ENCODE results near the gene IGFBP6.

IGFBP6 gene

GRCh38 chr12:53063708-53064612 is 33.5 kb upstream of the IGFBP6 start:
- in situ Hi-C loops (cut with MboI; ENCODE audit: low sequenced_read_pairs, unreplicated experiment), result no loop called here
- no peak for TF ChIP-seq CTCF (IDR thresholded peaks at IDR 0.05; ENCODE audit: borderline replicate concordance, control extremely low read depth, extremely low read depth, insufficient read depth, missing control alignments)
- DNase-seq (ENCODE audit: low spot score), result no peak

DNA sequence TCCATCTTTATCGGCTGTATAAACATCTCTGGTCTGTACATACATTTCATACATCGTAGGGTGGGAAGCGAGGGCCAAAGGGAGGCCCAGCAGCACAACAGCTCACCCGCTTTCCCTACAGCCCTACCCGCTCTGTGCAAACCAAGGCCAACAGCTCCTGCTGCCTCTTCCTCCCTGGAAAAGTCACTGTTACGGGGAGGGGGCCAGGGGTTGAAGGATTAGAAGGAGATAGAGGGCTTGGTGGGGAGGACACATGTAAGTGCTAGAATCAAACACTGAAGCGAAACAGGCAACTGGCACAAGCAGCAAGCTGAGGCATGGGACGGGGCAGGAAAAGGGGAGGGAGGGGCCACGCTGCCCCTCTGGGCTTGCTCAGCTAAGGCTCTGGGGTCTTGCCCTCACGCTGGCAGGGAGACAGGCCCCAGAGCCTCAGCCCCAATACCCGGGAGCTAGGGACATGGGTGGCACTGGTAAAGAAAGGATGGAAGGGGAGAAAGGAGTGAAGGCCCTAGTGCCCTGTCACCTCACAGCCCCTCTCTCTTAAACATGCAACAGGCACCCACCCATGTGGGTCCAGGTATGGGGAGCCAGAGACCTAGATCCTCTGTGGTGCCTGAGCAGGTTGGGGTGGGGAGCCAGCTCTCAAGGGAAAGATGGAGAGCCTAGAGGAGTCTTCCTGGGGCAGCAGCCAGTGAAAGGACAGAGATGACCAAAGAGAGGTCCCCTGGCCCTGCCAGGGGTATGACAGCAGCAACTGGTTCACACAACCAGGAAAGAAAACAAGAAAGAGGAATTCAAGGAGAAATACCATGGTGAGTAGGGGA is 32.6 kb upstream of the IGFBP6 start:
- DNase-seq (ENCODE audit: low spot score), result no peak
- in situ Hi-C loops (cut with MboI; ENCODE audit: low sequenced_read_pairs, unreplicated experiment), result no loop called here
- TF ChIP-seq CTCF (IDR thresholded peaks at IDR 0.05; ENCODE audit: borderline replicate concordance, control extremely low read depth, extremely low read depth, insufficient read depth, missing control alignments), result no peak

- no peak for DNase-seq (ENCODE audit: low spot score)
- in situ Hi-C loops (cut with MboI; ENCODE audit: low sequenced_read_pairs, unreplicated experiment), result no loop called here
- TF ChIP-seq CTCF (IDR thresholded peaks at IDR 0.05; ENCODE audit: borderline replicate concordance, control extremely low read depth, extremely low read depth, insufficient read depth, missing control alignments), result no peak
Measured at GRCh38 chr12:53065470-53065869, 32.0 kb upstream of the IGFBP6 start.

DNA sequence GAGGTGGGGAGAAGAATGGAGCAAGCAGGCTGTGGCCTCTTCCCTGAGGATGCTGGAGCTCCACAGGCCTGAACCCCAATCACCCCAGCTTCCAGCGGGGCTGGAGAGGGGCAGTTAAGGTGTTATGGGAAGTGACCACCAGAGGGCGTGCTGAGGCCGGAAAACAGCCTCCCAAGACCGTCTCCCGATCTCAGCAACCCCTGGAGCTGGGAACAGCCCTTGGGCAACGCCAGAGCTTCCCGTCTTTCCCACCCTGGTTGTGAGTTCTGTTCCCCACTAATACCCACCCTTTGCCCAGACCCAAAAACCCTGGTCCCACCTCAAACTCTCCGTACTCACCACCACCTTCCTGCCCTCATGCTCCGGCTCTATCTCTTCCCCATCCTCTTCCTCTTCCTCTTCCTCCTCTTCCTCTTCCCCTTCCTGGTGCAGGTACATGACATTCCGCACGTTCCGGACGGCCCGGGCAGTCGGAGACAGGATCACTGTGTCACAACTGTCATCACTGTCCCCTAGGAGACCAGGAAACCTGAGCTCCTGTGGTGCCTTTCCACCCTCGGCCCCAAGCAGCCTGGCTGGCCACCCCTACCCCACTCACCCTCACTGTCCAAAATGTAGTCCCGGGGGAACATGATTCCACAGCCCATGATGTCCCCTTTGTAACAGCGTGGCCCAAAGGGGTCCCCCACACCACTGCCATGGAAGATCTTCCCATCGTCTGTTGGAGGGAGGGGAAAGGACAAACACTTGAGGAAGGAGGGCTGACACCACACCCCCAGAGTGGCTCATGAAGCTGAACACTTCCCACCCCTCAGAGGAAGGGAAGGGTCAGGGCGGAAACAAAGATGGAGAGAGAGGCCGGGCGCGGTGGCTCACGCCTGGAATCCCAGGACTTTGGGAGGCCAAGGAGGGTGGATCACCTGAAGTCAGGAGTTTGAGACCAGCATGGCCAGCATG is 31.2 kb upstream of the IGFBP6 start:
- TF ChIP-seq CTCF (IDR thresholded peaks at IDR 0.05; ENCODE audit: borderline replicate concordance, control extremely low read depth, extremely low read depth, insufficient read depth, missing control alignments), result peak; percentile 72
- in situ Hi-C loops (cut with MboI; ENCODE audit: low sequenced_read_pairs, unreplicated experiment), result no loop called here
- DNase-seq (ENCODE audit: low spot score), result peak; percentile 89

GRCh38 chr12:53067074-53067992 is 30.1 kb upstream of the IGFBP6 start:
- no peak for TF ChIP-seq CTCF (IDR thresholded peaks at IDR 0.05; ENCODE audit: borderline replicate concordance, control extremely low read depth, extremely low read depth, insufficient read depth, missing control alignments)
- no peak for DNase-seq (ENCODE audit: low spot score)
- in situ Hi-C loops (cut with MboI; ENCODE audit: low sequenced_read_pairs, unreplicated experiment), result no loop called here

All from GM13976 (cell line).